ENCODE data around the gene CELF5. TPM values are rescaled to one million over a fixed set of nuclear protein-coding genes. Genes with fewer than 3 reads are reported as not detected.
"Not testable (repeated sequence)": the region's sequence is repeated elsewhere in the genome, so short reads cannot be mapped to it uniquely, and the experiment has no call there.

Gene CELF5
- total RNA-seq, 1 donor from 2014 or later: not detected

GRCh38 chr19:3202346-3202745 lies 22.1 kb upstream of the CELF5 start:
- Histone ChIP-seq H3K36me3 (peaks cover 69% of the 10 kb centered on the region), H3K4me3 (no peak overlapping the region), H3K4me1 (no peaks in the 10 kb centered on the region), H3K9me3 (no peaks in the 10 kb centered on the region), H3K27me3 (ENCODE audit: low read depth) (no peaks in the 10 kb centered on the region), H3K27ac (no peak overlapping the region)
- intact Hi-C loops (cut with DNase I): no loop called here
- DNase-seq (no peak), ATAC-seq (no peak)
- no peak for TF ChIP-seq CTCF (IDR thresholded peaks at IDR 0.05)

GRCh38 chr19:3202895-3203294 lies 21.6 kb upstream of the CELF5 start:
- peaks cover 75% of the 10 kb centered on the region for H3K36me3 ChIP-seq
- H3K27me3 ChIP-seq (ENCODE audit: low read depth); H3K4me3 ChIP-seq; ATAC-seq; H3K9me3 ChIP-seq; intact Hi-C loops (cut with DNase I); H3K27ac ChIP-seq; DNase-seq; H3K4me1 ChIP-seq: not testable (repeated sequence)

- peaks cover 78% of the 10 kb centered on the region for H3K36me3 ChIP-seq
- no peaks in the 10 kb centered on the region for H3K9me3 ChIP-seq
- H3K27me3 ChIP-seq (ENCODE audit: low read depth): no peaks in the 10 kb centered on the region
- ATAC-seq (no peak), DNase-seq (no peak)
- no peak overlapping the region for H3K27ac ChIP-seq
- no peak overlapping the region for H3K4me3 ChIP-seq
- TF ChIP-seq CTCF (IDR thresholded peaks at IDR 0.05): no peak
- intact Hi-C loops (cut with DNase I): no loop called here
- no peaks in the 10 kb centered on the region for H3K4me1 ChIP-seq
Measured at GRCh38 chr19:3203805-3204645, 20.4 kb upstream of the CELF5 start.

- no peak for ATAC-seq
- H3K36me3 ChIP-seq: peaks cover 74% of the 10 kb centered on the region
Measured at GRCh38 chr19:3204646-3205275, 19.7 kb upstream of the CELF5 start.

GRCh38 chr19:3206216-3206953 lies 18.1 kb upstream of the CELF5 start:
- H3K27me3 ChIP-seq (ENCODE audit: low read depth): no peaks in the 10 kb centered on the region
- H3K9me3 ChIP-seq: no peaks in the 10 kb centered on the region
- no peak overlapping the region for H3K27ac ChIP-seq
- TF ChIP-seq CTCF (IDR thresholded peaks at IDR 0.05): no peak
- no peak overlapping the region for H3K4me3 ChIP-seq
- ATAC-seq: no peak
- H3K4me1 ChIP-seq: no peaks in the 10 kb centered on the region
- no peak for DNase-seq
- intact Hi-C loops (cut with DNase I): no loop called here
- peaks cover 62% of the 10 kb centered on the region for H3K36me3 ChIP-seq

More at GRCh38 chr19:3204646-3205275, 19.7 kb upstream of the CELF5 start:
- H3K4me1 ChIP-seq: no peaks in the 10 kb centered on the region
- H3K27me3 ChIP-seq (ENCODE audit: low read depth): no peaks in the 10 kb centered on the region
- no peaks in the 10 kb centered on the region for H3K9me3 ChIP-seq
- H3K4me3 ChIP-seq: no peak overlapping the region
- intact Hi-C loops (cut with DNase I): no loop called here
- no peak overlapping the region for H3K27ac ChIP-seq
- no peak for TF ChIP-seq CTCF (IDR thresholded peaks at IDR 0.05)
- no peak for DNase-seq
